Esophagus muscularis mucosa (tissue), 4 donors: ENCODE results near the gene LARGE1. TPM values are rescaled to one million over a fixed set of nuclear protein-coding genes. Genes with fewer than 3 reads are reported as not detected.
"Not testable (repeated sequence)": the region's sequence is repeated elsewhere in the genome, so short reads cannot be mapped to it uniquely, and the experiment has no call there.

Source experiments
- DNase-seq: peaks from one replicate; pipeline ENCODE4 v3.0.0-alpha.2; 2017; ENCODE audit errors: extremely low spot score
- H3K27ac ChIP-seq, 4 donors: fragments of 200-600 bp; sonication (generic); replicated peaks in 1 of 4; 1 replicate in 3 of 4; 2 replicates in 1 of 4; pipeline ENCODE4 v1.5.1; 2016 to 2019; ENCODE audit warnings: mild to moderate bottlenecking in 1 of 4
- H3K27me3 ChIP-seq, 4 donors: fragments of 200-600 bp; sonication (generic); one replicate each; pipeline versions ENCODE4 v1.5.1 to v1.6.0; 2016 to 2019
- H3K36me3 ChIP-seq, 4 donors: fragments of 200-600 bp; sonication (generic); one replicate each; pipeline ENCODE4 v1.5.1; 2016 to 2019
- H3K4me1 ChIP-seq, 4 donors: fragments of 200-600 bp; sonication (generic); one replicate each; pipeline ENCODE4 v1.5.1; 2016 to 2019
- H3K4me3 ChIP-seq, 4 donors: fragments of 200-600 bp; sonication (generic); 1 replicate in 2 of 4; 2 replicates in 2 of 4; pipeline ENCODE4 v1.5.1; 2016 to 2019; ENCODE audit warnings: mild to moderate bottlenecking in 4 of 4, moderate library complexity in 1 of 4
- H3K9me3 ChIP-seq, 4 donors: fragments of 200-600 bp; sonication (generic); 1 replicate in 3 of 4; 2 replicates in 1 of 4; pipeline ENCODE4 v1.5.1; 2016 to 2019
- CTCF ChIP-seq, 3 experiments: fragments of 200-600 bp in 2 of 3; fragments of 450-650 bp in 1 of 3; sonication (generic) in 2 of 3; IDR thresholded peaks; one replicate each; pipeline ENCODE4 v1.5.1; 2017 to 2019; ENCODE audit warnings: antibody characterized with exemption in 3 of 3, mild to moderate bottlenecking in 2 of 3, moderate library complexity in 1 of 3
- EP300 ChIP-seq: sonication (generic); formaldehyde crosslinking; IDR thresholded peaks from one replicate; pipeline ENCODE4 v1.6.1; 2017; ENCODE audit warnings: antibody characterized with exemption
- POLR2A ChIP-seq: fragments of 450-650 bp; IDR thresholded peaks from one replicate; pipeline ENCODE4 v1.6.1; 2017; ENCODE audit warnings: antibody characterized with exemption, moderate library complexity, mild to moderate bottlenecking, low read depth
- POLR2AphosphoS5 ChIP-seq, 2 donors: sonication (generic); formaldehyde crosslinking; IDR thresholded peaks; one replicate each; pipeline ENCODE4 v1.6.1; 2017; ENCODE audit warnings: antibody characterized with exemption in 2 of 2
- WGBS: methylation state at CpG from one replicate; pipeline ENCODE4 v1.1.5; 2018; 5-methylcytosine and 5-hydroxymethylcytosine counted together
- intact Hi-C: fragments of 100-400 bp; cut with DNase I; formaldehyde crosslinking; loops from one replicate; pipeline ENCODE4 v1.15.1; 2023
- total RNA-seq, 4 donors: library from RNA; depleted of rRNA; stranded (reverse); fragments of >200 nt; gene quantifications; one replicate each; pipeline versions ENCODE4 v1.1.0 to v1.2.1, GENCODE V29; 2016

The LARGE1 gene
- total RNA-seq, 4 donors from 2014 or later, result 29.9 to 48.4 (median 32.4) TPM

DNA sequence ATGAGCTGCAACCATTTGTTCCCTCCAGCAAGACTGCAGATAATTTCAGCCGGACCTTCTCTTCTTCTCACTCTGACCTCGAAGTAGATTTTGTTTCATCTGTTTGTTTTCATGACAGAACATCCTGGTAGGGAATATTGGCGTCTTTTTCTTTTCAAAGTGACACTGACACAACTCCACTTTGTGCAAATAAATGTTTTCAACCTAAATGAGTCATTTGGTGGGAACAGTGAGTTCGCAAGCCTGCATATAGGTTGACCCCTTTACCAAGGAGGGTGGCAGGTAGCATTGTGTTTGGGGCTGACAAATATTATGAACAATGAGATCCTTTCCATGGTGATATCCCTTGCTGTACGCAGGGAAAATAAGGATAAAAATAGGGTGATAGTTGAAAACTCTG lies 55.0 kb downstream of the LARGE1 start:
- intact Hi-C loops, result no loop called here

DNA sequence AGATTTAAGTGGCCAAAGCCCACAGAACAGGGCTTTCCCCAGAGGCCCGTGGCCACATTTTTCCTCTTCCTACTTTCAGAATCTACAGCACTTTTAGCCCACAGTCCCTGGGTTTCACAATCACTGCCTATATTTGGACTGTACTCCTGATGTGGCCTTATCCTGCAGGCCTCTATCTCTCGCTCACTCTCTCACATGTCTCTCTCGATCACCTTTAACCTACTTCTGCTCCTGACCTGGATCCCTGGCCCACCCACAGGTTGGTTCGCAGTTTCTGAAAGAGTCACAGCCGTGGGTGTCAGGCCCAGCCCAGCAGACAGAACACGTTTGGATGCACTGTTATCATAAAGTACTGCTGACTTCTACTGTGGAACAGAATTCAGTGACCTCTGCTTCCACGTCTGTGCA lies 55.5 kb downstream of the LARGE1 start:
- TF ChIP-seq EP300 (no peak), POLR2AphosphoS5 (IDR thresholded peaks at IDR 0.05) (no peak)
- no peak for DNase-seq
- WGBS, result 58% methylated on average over 7 of the region's 7 CpGs
- Histone ChIP-seq H3K27ac (peak overlapping the region in 3 of 4 donors; percentile 50 to 65 (median 54)), H3K9me3 (no peaks in the 10 kb centered on the region), H3K27me3 (no peaks in the 10 kb centered on the region), H3K4me3 (no peak overlapping the region), H3K36me3 (no peaks in the 10 kb centered on the region), H3K4me1 (peaks cover 46 to 65% (median 54%) of the 10 kb centered on the region in 4 donors)
- intact Hi-C loops, result no loop called here

More for the DNA sequence above, 55.0 kb downstream of the LARGE1 start:
- Histone ChIP-seq H3K9me3 (no peaks in the 10 kb centered on the region), H3K4me1 (peaks cover 51 to 69% (median 59%) of the 10 kb centered on the region in 4 donors), H3K36me3 (no peaks in the 10 kb centered on the region), H3K27ac (peak overlapping the region in 3 of 4 donors; percentile 50 to 65 (median 54)), H3K27me3 (no peaks in the 10 kb centered on the region), H3K4me3 (no peak overlapping the region)
- TF ChIP-seq POLR2A, result no peak
- no peak for TF ChIP-seq CTCF (IDR thresholded peaks at IDR 0.05)
- no peak for TF ChIP-seq POLR2AphosphoS5 (IDR thresholded peaks at IDR 0.05)
- TF ChIP-seq EP300, result no peak
- DNase-seq, result no peak
- WGBS, result 67% methylated on average over 5 of the region's 5 CpGs

DNA sequence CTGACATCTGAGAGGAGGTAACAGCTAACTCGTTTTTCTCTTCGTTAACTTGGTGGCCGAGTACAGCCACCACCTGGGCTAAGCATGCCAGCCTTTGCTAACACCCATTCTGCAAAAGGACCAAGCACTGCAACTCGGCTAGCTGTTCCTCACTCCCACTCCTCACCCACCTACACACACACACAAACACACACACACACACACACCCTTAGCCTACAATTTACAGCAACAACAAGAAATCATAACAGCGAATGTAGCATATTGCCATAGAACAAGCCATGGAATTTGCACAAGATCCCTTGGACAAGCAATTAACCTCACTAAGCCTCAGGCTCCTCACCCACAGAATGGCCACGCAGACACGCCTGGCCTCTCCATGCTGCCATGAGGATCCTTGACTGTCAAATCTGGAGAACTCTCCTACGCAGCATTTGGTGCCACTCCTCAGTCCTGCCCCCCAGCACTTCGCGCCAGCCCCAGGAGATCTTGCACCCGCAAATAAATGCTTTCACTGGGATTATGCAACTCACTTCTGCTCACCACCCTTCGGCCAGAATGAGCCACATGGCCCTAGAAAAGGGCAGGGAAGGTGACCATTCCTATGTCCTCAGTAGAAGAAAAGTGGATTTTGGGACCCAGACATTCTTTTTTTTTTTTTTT lies 58.9 kb downstream of the LARGE1 start:
- Histone ChIP-seq H3K4me1 (peaks cover 17 to 41% (median 24%) of the 10 kb centered on the region in 4 donors), H3K27me3 (no peaks in the 10 kb centered on the region), H3K9me3 (no peaks in the 10 kb centered on the region), H3K4me3 (no peak overlapping the region), H3K27ac (no peak overlapping the region), H3K36me3 (no peaks in the 10 kb centered on the region)
- no peak for DNase-seq
- intact Hi-C loops, result no loop called here
- no peak for TF ChIP-seq CTCF (IDR thresholded peaks at IDR 0.05)
- no peak for TF ChIP-seq POLR2AphosphoS5 (IDR thresholded peaks at IDR 0.05)
- TF ChIP-seq EP300, result no peak
- WGBS, result 90% methylated on average over 12 of the region's 12 CpGs

DNA sequence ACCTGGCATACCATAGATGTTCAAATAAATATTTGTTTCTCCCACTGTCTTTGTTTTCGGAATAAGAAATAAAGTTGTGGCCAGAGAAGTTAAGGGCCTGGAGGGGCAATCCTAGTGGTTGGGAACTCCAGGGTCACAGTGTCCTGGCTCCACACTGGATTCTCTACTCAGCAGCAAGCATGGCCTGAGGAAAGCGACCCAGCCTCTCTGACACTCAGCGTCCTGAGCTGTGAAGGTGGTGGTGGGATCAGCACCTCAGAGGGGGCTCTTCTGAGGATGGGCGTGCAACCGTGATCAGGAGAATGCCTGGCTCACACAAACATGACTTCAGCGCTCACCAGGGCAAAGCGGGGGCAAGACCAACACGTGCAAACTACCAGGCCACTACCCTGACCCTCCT lies 59.9 kb downstream of the LARGE1 start:
- WGBS, result 98% methylated on average over 2 of the region's 8 CpGs
- Histone ChIP-seq H3K4me1 (peaks cover 12 to 37% (median 18%) of the 10 kb centered on the region in 4 donors), H3K27ac (no peak overlapping the region), H3K36me3 (no peaks in the 10 kb centered on the region), H3K4me3 (no peak overlapping the region), H3K9me3 (no peaks in the 10 kb centered on the region), H3K27me3 (no peaks in the 10 kb centered on the region)
- intact Hi-C loops, result no loop called here
- TF ChIP-seq POLR2AphosphoS5 (IDR thresholded peaks at IDR 0.05) (no peak), POLR2A (no peak), EP300 (no peak)
- DNase-seq, result no peak

DNA sequence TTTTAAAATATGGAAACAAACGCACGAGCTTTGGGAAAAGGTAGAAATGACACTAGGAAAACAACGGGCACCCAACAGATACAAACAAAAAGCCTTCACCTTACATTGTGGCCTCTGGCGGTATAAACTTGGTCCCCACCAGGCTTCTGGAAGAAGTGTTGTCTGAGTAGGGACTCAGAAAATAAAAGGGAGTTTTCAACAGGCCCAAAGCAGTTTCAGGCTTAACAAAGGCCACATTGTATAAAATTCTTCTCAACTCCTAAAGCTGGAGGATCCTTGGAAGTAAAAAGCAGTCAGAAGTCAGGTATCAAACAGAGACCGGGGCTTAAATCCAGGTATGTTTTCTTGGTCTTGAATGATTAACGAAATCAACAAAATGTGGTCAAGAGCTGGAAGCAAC lies 61.0 kb downstream of the LARGE1 start:
- Histone ChIP-seq H3K27me3 (no peaks in the 10 kb centered on the region), H3K36me3 (no peaks in the 10 kb centered on the region), H3K9me3 (no peaks in the 10 kb centered on the region), H3K4me3 (no peak overlapping the region), H3K4me1 (peaks cover 7 to 35% (median 13%) of the 10 kb centered on the region in 4 donors), H3K27ac (no peak overlapping the region)
- WGBS, result 91% methylated on average over 6 of the region's 6 CpGs
- no peak for TF ChIP-seq CTCF (IDR thresholded peaks at IDR 0.05)
- TF ChIP-seq POLR2A, result no peak
- no peak for TF ChIP-seq EP300
- no peak for TF ChIP-seq POLR2AphosphoS5 (IDR thresholded peaks at IDR 0.05)
- intact Hi-C loops, result no loop called here
- no peak for DNase-seq

GRCh38 chr22:33858653-33859052 lies 61.6 kb downstream of the LARGE1 start:
- intact Hi-C loops, result not testable (repeated sequence)

GRCh38 chr22:33857767-33858166 lies 62.5 kb downstream of the LARGE1 start:
- intact Hi-C loops, H3K27ac ChIP-seq, H3K9me3 ChIP-seq, H3K4me3 ChIP-seq, DNase-seq, H3K36me3 ChIP-seq, H3K27me3 ChIP-seq: not testable (repeated sequence)
- WGBS, result 98% methylated on average over 16 of the region's 16 CpGs
- H3K4me1 ChIP-seq, result peaks cover 19 to 39% (median 22%) of the 10 kb centered on the region in 4 donors

More at GRCh38 chr22:33858653-33859052, 61.6 kb downstream of the LARGE1 start:
- H3K4me3 ChIP-seq, H3K9me3 ChIP-seq, H3K27me3 ChIP-seq, H3K27ac ChIP-seq, H3K36me3 ChIP-seq, DNase-seq: not testable (repeated sequence)
- 87% methylated on average over 5 of the region's 5 CpGs for WGBS
- H3K4me1 ChIP-seq, result peaks cover 12 to 36% (median 14%) of the 10 kb centered on the region in 4 donors
